D721Med (cell line): Measurements from ENCODE around the gene TSPAN13.

Experiments used
- DNase-seq: peaks from one replicate; pipeline ENCODE4 v3.0.0; 2011; ENCODE audit warnings: low spot score; ENCODE audit not compliant: insufficient read length
- FAIRE-seq: peaks from 2 replicates; lab custom pipeline; 2011; peaks lifted over from hg19 to GRCh38; lab: Jason Lieb, UNC
- TF ChIP-seq, protein P1 (sequence below): IDR thresholded peaks from 2 replicates; pipeline ENCODE4 v1.5.1; 2012; ENCODE audit warnings: mild to moderate bottlenecking, control low read depth; ENCODE audit not compliant: insufficient read depth; ENCODE audit errors: missing control alignments

TSPAN13 gene

DNA sequence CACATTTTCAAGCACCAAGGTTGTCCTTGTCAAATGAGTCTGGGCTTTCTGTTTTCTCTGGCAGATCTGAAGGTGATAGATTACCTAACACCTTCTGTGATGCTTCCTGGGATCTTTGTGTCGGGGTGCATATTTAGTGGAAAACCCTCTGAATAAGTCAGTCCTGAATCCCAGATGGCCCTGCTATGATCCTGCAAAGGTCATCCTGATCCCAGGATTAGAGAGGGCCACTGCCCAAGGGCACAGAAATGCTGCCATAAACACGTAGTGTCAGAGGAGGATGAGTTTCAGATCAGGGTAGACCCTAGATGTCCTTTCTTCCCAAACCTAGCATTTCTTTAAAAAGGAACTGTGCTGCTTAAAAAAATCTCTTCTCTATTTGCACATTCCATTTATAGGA, 32.3 kb downstream of the TSPAN13 start:
- TF ChIP-seq, protein P1, sequence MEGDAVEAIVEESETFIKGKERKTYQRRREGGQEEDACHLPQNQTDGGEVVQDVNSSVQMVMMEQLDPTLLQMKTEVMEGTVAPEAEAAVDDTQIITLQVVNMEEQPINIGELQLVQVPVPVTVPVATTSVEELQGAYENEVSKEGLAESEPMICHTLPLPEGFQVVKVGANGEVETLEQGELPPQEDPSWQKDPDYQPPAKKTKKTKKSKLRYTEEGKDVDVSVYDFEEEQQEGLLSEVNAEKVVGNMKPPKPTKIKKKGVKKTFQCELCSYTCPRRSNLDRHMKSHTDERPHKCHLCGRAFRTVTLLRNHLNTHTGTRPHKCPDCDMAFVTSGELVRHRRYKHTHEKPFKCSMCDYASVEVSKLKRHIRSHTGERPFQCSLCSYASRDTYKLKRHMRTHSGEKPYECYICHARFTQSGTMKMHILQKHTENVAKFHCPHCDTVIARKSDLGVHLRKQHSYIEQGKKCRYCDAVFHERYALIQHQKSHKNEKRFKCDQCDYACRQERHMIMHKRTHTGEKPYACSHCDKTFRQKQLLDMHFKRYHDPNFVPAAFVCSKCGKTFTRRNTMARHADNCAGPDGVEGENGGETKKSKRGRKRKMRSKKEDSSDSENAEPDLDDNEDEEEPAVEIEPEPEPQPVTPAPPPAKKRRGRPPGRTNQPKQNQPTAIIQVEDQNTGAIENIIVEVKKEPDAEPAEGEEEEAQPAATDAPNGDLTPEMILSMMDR: no peak
- no peak for DNase-seq
- no peak for FAIRE-seq

DNA sequence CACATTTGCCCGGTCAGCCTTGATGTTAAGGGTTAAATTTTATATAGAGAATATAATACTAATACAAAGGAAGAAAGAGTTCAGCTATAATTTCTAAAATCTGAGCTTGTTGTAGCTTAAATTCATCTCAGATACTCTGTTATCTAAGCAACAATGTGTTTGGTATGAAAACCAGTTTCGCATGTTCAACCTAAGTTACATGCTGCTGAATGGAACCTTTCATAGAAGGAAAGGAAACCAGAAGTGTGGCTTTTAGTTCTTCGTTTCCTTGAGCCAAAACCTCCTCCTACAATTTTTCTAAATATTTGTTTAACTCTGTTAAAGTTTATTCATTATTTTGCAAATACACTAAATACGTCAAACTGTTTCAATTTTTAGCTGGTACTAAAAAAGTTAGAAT, 32.7 kb downstream of the TSPAN13 start:
- FAIRE-seq: no peak
- TF ChIP-seq, protein P1: no peak
- DNase-seq: no peak

GRCh38 chr7:16787127-16787526, 33.6 kb downstream of the TSPAN13 start:
- no peak for FAIRE-seq

GRCh38 chr7:16791071-16791470, 37.5 kb downstream of the TSPAN13 start:
- FAIRE-seq (no peak), DNase-seq (no peak)
- TF ChIP-seq, protein P1: no peak

More at GRCh38 chr7:16787127-16787526, 33.6 kb downstream of the TSPAN13 start:
- TF ChIP-seq, protein P1: no peak
- DNase-seq: no peak

GRCh38 chr7:16791905-16792698, 38.5 kb downstream of the TSPAN13 start:
- TF ChIP-seq, protein P1: no peak
- FAIRE-seq (no peak), DNase-seq (no peak)

DNA sequence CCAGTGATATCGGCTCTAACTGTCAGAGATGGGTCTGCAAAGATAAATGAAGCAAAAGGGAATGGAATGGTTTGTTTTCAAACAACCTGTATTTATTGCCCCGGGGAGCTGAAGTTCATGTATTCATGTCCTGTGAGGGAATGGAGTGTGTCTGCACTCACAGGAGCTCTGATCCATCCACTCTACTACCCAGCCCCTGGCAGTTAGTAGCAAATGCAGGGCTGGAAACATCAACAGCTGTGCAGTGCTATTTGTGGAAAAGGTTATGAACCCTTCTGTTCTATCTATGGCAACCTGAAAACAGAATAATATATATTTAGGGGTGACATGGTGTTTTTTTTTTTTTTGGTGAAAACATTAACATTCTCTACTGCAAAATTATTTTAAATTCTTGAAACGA, 41.4 kb downstream of the TSPAN13 start:
- TF ChIP-seq, protein P1: no peak
- FAIRE-seq: no peak
- DNase-seq: no peak

GRCh38 chr7:16795624-16796023, 42.1 kb downstream of the TSPAN13 start:
- TF ChIP-seq, protein P1: no peak
- FAIRE-seq: no peak
- DNase-seq: no peak
